ENCODE data around the gene ZDHHC8. TPM values are rescaled to one million over a fixed set of nuclear protein-coding genes. Genes with fewer than 3 reads are reported as not detected.
A peak's percentile ranks its signal among the peaks of the same experiment; 100 is the strongest.

ZDHHC8 gene
- total RNA-seq, 1 experiment from 2014 or later = 51.7 TPM

- peaks cover 5 to 12% of the 10 kb centered on the region in 2 experiments for H3K4me1 Mint-ChIP-seq
- TF ChIP-seq CTCF (conservative IDR thresholded peaks at IDR 0.05) = peak; percentile 70
- Histone ChIP-seq H3K27ac (ENCODE audit: insufficient read length, low read depth, low read length) (no peak overlapping the region), H3K23ac (ENCODE audit: insufficient read length, low read depth, low read length) (no peak overlapping the region), H4K5ac (ENCODE audit: insufficient read length, low read depth, low read length) (no peak overlapping the region), H3K79me2 (ENCODE audit: insufficient read depth, low read length) (no peaks in the 10 kb centered on the region), H3K27me3 (ENCODE audit: insufficient read depth, low read length) (no peaks in the 10 kb centered on the region), H3K4ac (ENCODE audit: low read depth, low read length) (no peak overlapping the region), H3K18ac (ENCODE audit: insufficient read length, low read depth, low read length) (no peak overlapping the region), H3K9ac (ENCODE audit: extremely low read depth, insufficient read length, low read length) (no peak overlapping the region), H2BK20ac (ENCODE audit: low read depth, low read length, poor library complexity, severe bottlenecking) (no peak overlapping the region), H2AFZ (ENCODE audit: low read length) (no peak overlapping the region), H2BK12ac (ENCODE audit: insufficient read length, low read depth, low read length) (no peak overlapping the region), H3K4me2 (ENCODE audit: insufficient read depth, insufficient read length, low read length) (no peak overlapping the region), H2BK5ac (ENCODE audit: insufficient read length, low read length) (no peak overlapping the region), H2AK5ac (ENCODE audit: insufficient read length, low read length) (no peak overlapping the region), H2BK15ac (ENCODE audit: low read depth, low read length) (no peak overlapping the region), H3K9me3 (ENCODE audit: control insufficient read depth, low read depth, low read length) (no peaks in the 10 kb centered on the region), H3T11ph (ENCODE audit: low read length) (no peak overlapping the region), H3K56ac (ENCODE audit: insufficient read length, low read depth, low read length) (no peak overlapping the region), H3K4me1 (ENCODE audit: insufficient read depth, low read length) (no peaks in the 10 kb centered on the region), H4K20me1 (ENCODE audit: control insufficient read depth, insufficient read depth, insufficient read length) (peaks cover 3% of the 10 kb centered on the region), H3K14ac (ENCODE audit: insufficient read depth, low read length) (no peak overlapping the region), H4K91ac (ENCODE audit: insufficient read length, low read depth, low read length) (no peak overlapping the region), H4K8ac (replicated peaks; ENCODE audit: insufficient read length, low read depth, low read length) (no peak overlapping the region), H3K79me1 (ENCODE audit: insufficient read depth, low read depth, low read length, poor library complexity, severe bottlenecking) (no peaks in the 10 kb centered on the region), H2BK120ac (ENCODE audit: low read depth, low read length, poor library complexity, severe bottlenecking) (no peak overlapping the region), H3K23me2 (ENCODE audit: insufficient read length, low read depth, low read length, poor library complexity, severe bottlenecking) (no peaks in the 10 kb centered on the region)
- H3K27me3 Mint-ChIP-seq (ENCODE audit: low read depth) = no peaks in the 10 kb centered on the region
- no peaks in the 10 kb centered on the region for H3K36me3 Mint-ChIP-seq (ENCODE audit: insufficient read depth in 1 of 3, low read depth in 3 of 3)
- no peak overlapping the region for H3K4me3 Mint-ChIP-seq
- H3K9me3 Mint-ChIP-seq = no peaks in the 10 kb centered on the region
- no CpG with 5 or more reads among the region's 10 CpGs for WGBS (ENCODE audit: extremely low coverage, insufficient read length, low lambda C conversion rate)
- peak; percentile 87 for DNase-seq
- no peak overlapping the region; a peak in 1 of 7 replicates for H3K27ac Mint-ChIP-seq
Observed at GRCh38 chr22:20186183-20186870, 54.7 kb downstream of the ZDHHC8 start.
